HG03442 (cell line): ENCODE results near the gene LORICRIN.

Experiments
- ATAC-seq: cut with Tn5 transposase; IDR thresholded peaks from one replicate; pipeline ENCODE4 v1.9.1; 2021; ENCODE audit warnings: mild to moderate bottlenecking, moderate library complexity; ENCODE audit not compliant: unreplicated experiment

LORICRIN gene

DNA sequence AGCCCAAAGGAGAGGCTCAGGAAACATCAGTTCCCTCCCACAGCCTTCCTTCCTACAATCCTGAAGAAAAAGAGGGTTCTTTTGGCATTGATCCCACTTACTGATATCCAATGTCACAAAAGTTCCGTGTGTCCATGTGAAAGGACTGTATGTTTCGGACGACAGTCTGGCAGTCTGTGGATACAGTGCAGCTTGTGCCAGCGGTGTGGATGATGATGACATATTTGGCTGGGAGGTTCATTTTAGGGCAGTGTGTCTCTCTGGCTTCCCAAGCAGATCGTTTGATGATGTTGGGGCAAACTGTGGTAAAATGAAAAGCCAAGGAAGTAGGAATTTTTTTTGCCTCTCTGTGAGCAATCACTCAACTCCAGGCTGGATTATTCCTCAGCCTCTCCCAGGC is 42.8 kb downstream of the LORICRIN start:
- no peak for ATAC-seq

DNA sequence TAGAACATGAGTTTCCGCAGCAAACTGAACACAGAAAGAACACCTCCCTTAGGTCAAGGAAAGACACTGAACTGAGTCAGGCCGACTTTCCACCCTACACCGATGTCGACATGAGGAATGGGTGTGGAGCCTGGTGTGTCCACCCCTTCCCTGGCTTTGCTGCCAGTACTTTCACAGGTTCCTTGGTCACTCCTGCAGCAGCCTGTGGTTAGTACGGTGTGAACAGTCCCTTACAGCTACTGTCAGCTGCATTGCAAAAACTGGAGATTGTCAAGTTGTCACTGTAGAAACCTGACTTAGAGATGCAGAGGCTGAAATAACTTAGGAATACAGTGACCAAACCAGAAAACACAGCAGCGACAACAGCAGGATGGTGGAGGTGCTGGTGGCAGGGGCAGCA is 46.2 kb downstream of the LORICRIN start:
- no peak for ATAC-seq

- no peak for ATAC-seq
Observed at GRCh38 chr1:153306303-153307220, 47.1 kb downstream of the LORICRIN start.

DNA sequence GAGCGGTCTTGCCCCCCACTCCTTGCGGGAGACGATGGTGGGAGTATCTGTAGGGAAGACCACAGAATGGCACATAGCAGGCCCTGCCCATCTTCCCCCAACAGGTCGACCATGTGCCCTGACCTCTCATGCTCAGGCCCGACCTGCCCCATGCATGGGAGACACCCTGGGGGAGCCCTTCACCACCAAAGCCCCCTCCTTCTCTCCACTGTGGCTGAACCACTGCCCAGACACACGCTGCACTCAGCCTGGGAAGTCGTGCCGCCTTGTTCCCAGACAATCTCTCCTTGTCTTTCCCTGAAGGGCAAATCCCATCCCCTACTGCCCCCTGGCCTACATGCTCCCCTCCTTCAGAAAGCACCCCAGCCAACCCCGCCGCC is 47.7 kb downstream of the LORICRIN start:
- ATAC-seq, result no peak

GRCh38 chr1:153308540-153308939 is 49.1 kb downstream of the LORICRIN start:
- ATAC-seq, result no peak

DNA sequence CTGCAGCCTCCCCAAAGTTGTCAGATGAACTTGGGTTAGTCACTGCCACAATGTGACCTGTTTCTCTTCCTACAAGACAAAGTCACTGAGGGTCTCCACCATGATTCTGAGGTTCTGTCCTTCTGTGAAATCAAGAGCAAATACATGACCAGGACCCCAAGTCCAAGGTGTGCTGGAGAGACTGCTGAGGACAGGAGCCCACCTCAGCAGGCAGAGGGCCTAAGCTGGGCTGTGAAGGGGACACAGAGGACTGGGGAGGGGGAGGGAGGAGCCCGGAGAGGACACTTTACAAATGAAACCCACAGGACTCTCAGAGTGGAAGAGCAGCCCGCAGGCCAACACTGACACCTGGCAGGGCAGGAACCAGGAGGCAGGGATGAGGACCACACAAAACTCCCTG is 50.0 kb downstream of the LORICRIN start:
- no peak for ATAC-seq

DNA sequence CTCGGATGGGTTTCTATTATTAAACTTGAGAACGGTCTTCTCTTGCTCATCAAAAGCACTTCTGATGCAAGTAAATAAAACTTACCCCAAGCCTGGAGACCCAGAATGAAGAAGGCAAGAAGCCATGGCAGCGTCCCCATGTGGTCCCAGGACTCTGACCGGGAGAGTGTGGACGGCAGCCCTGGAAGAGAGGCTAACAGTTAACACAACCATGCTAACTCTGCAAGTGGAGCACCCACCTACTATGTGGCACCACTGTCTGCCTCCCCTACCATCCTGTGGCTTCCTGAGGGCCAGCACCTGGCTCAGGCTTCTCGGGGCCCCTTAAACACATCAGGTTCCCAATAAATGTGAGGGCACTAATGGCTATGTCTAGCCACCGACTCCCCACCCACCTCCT is 51.0 kb downstream of the LORICRIN start:
- ATAC-seq, result no peak
